ENCODE data around the gene ANGEL1.

DNA sequence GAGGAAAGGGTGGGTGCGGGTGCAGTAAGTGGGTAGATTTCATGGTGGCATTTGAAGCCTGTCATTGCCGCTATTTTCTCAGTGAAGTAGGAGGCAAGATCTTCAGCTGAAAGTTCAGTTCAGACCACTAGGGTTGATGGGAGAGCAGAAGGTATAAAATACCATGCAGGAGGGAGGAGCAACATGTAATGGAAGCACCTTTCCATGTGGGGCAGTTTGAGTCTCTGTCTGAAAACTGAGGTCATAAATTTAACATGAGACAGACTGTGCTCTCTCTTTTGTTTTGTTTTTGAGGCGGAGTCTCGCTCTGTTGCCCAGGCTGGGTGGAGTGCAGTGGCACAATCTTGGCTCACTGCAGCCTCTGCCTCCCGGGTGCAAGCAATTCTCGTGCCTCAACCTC is 36.2 kb upstream of the ANGEL1 start:
- no peak for TF ChIP-seq ESRRG (CRISPR knock-in tag; IDR thresholded peaks at IDR 0.05)
- TF ChIP-seq, protein P1, sequence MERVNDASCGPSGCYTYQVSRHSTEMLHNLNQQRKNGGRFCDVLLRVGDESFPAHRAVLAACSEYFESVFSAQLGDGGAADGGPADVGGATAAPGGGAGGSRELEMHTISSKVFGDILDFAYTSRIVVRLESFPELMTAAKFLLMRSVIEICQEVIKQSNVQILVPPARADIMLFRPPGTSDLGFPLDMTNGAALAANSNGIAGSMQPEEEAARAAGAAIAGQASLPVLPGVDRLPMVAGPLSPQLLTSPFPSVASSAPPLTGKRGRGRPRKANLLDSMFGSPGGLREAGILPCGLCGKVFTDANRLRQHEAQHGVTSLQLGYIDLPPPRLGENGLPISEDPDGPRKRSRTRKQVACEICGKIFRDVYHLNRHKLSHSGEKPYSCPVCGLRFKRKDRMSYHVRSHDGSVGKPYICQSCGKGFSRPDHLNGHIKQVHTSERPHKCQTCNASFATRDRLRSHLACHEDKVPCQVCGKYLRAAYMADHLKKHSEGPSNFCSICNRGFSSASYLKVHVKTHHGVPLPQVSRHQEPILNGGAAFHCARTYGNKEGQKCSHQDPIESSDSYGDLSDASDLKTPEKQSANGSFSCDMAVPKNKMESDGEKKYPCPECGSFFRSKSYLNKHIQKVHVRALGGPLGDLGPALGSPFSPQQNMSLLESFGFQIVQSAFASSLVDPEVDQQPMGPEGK (CRISPR knock-in tag; IDR thresholded peaks at IDR 0.05; ENCODE audit: borderline replicate concordance), result no peak

All from SK-N-SH treated with all-trans-retinoic acid at 6 μM for 48 hours (cell line).